PC-3 (cell line): ENCODE results near the gene SELENOS.

Source experiments
- EZH2 ChIP-seq: fragments of 300-600 bp; sonication (generic); IDR thresholded peaks from one replicate; pipeline ENCODE4 v1.6.1; 2017; ENCODE audit warnings: antibody characterized with exemption, mild to moderate bottlenecking, low read length; ENCODE audit not compliant: unreplicated experiment
- TF ChIP-seq, protein P1 (sequence below): fragments of 300-600 bp; sonication (generic); conservative IDR thresholded peaks from 2 replicates; pipeline ENCODE4 v1.5.1; 2017; ENCODE audit warnings: antibody characterized with exemption, low read depth, mild to moderate bottlenecking, low read length

DNA sequence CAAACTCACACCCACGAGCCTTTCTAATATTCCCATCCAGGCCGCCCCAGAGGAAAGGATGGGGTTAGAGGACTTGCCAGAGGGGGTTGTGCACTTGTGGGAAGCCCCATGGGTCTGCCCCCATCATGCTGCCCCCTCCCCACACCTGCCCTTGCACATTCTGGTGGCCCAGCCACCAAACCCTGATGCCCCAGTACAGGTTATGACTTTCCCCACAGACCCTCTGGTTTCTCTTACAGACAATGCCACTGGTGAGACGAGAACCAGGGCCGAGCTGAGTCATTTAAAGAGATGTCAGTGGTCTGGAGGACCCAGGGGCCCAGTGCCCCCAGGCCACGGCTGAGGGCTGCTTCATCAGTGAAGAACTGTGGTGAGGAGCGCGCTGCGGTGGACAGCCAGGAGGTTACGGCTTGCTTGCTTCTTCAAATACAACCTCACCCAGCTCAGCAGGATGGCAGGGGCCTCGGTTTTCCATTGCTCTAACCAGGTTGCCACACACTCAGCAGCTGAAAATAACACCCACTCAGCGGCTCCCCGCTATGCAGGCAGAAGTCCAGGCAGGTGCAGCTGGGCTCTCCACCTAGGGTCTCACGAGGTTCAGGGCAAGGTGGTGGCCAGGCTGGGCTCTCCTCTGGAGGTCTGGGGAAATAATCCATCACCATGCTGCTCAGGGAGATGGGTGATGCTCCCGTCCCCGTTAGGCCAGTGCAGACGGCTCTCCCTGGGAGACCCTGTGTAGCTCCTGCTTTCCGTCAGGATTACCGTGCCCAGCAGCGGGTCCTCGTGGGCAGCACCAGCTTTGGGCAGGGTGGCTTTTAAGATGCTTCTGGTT lies 31.5 kb upstream of the SELENOS start:
- TF ChIP-seq, protein P1, sequence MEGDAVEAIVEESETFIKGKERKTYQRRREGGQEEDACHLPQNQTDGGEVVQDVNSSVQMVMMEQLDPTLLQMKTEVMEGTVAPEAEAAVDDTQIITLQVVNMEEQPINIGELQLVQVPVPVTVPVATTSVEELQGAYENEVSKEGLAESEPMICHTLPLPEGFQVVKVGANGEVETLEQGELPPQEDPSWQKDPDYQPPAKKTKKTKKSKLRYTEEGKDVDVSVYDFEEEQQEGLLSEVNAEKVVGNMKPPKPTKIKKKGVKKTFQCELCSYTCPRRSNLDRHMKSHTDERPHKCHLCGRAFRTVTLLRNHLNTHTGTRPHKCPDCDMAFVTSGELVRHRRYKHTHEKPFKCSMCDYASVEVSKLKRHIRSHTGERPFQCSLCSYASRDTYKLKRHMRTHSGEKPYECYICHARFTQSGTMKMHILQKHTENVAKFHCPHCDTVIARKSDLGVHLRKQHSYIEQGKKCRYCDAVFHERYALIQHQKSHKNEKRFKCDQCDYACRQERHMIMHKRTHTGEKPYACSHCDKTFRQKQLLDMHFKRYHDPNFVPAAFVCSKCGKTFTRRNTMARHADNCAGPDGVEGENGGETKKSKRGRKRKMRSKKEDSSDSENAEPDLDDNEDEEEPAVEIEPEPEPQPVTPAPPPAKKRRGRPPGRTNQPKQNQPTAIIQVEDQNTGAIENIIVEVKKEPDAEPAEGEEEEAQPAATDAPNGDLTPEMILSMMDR, result no peak
- no peak for TF ChIP-seq EZH2
